Psoas muscle (tissue), 8 donors: ENCODE measurements around the gene RHEX. TPM values are rescaled to one million over a fixed set of nuclear protein-coding genes. Genes with fewer than 3 reads are reported as not detected.
"Not testable (repeated sequence)": the region's sequence is repeated elsewhere in the genome, so short reads cannot be mapped to it uniquely, and the experiment has no call there.

ENCODE experiments used
- ATAC-seq, 4 donors: fragments of 200-7000 bp; cut with Tn5 transposase; one replicate each; pipeline ENCODE4 v1.9.1; 2020; ENCODE audit warnings: moderate library complexity in 3 of 4, mild to moderate bottlenecking in 2 of 4
- DNase-seq, 2 donors: peaks; one replicate each; pipeline ENCODE4 v3.0.0-alpha.2; 2020
- H3K27ac ChIP-seq: fragments of 200-600 bp; one replicate; pipeline ENCODE4 v1.8.0; 2022
- H3K27me3 ChIP-seq, 3 donors: fragments of 200-600 bp in 1 of 3; one replicate each; pipeline versions ENCODE4 v1.6.1 to v1.8.0; 2013 to 2022; ENCODE audit warnings: low read length in 2 of 3, mild to moderate bottlenecking in 2 of 3, moderate library complexity in 1 of 3; ENCODE audit not compliant: insufficient read depth in 3 of 3
- H3K36me3 ChIP-seq, 2 donors: fragments of 200-600 bp in 1 of 2; one replicate each; pipeline versions ENCODE4 v1.6.1 to v1.8.0; 2013 to 2022; ENCODE audit warnings: low read depth in 1 of 2, mild to moderate bottlenecking in 1 of 2, moderate library complexity in 1 of 2; ENCODE audit not compliant: insufficient read depth in 1 of 2
- H3K4me1 ChIP-seq: fragments of 200-600 bp; one replicate; pipeline ENCODE4 v1.8.0; 2022
- H3K4me3 ChIP-seq: fragments of 200-600 bp; one replicate; pipeline ENCODE4 v1.8.0; 2022; ENCODE audit warnings: mild to moderate bottlenecking
- H3K9me3 ChIP-seq: fragments of 200-600 bp; one replicate; pipeline ENCODE4 v1.8.0; 2022
- CTCF ChIP-seq: fragments of 200-600 bp; IDR thresholded peaks from one replicate; pipeline ENCODE4 v1.8.0; 2022; ENCODE audit warnings: antibody characterized with exemption
- WGBS, 3 donors: extraction: QIAGEN DNeasy Blood & Tissue Kit; methylation state at CpG; one replicate each; pipeline versions ENCODE4 v1.1.6 to v1.1.7; 2013; 5-methylcytosine and 5-hydroxymethylcytosine counted together
- intact Hi-C, 2 donors: fragments of 100-400 bp; cut with DNase I; formaldehyde crosslinking; loops; one replicate each; pipeline versions ENCODE4 v1.11.0 to v1.14.2; 2022
- polyA plus RNA-seq, 3 donors: library from polyadenylated mRNA; stranded (reverse); fragments of 200-250 nt; gene quantifications; one replicate each; pipeline ENCODE4 v1.2.3, GENCODE V29; 2013
- total RNA-seq, 4 donors: library from RNA; stranded (reverse); fragmentation: NEBNext Ultra II Directional in 2 of 4; extraction: Animal tissue kit (Norgen Biotek cat#: 25700) in 2 of 4; gene quantifications; one replicate each; pipeline versions ENCODE4 v1.2.1 to v1.2.4, GENCODE V29; 2021 to 2023
- donor health status: healthy with polysubstance abuse.
- donor health status: DM: no; HTN: no; CAD: no; lungs with moderate emphysema.
- donor health status: Bipolar disorder and iron deficiency.
- donor health status: healthy.
- donor health status: DM: yes; HTN: yes; CAD: no.
- donor health status: DM: no; HTN: no; CAD: no.
- donor health status: DM: no; HTN: no; CAD: no.
- donor health status: DM: yes; HTN: yes; CAD: no.

The RHEX gene
- total and polyA plus RNA-seq, 7 donors, result 0.13 to 0.95 (median 0.40) TPM; not detected in 1

DNA sequence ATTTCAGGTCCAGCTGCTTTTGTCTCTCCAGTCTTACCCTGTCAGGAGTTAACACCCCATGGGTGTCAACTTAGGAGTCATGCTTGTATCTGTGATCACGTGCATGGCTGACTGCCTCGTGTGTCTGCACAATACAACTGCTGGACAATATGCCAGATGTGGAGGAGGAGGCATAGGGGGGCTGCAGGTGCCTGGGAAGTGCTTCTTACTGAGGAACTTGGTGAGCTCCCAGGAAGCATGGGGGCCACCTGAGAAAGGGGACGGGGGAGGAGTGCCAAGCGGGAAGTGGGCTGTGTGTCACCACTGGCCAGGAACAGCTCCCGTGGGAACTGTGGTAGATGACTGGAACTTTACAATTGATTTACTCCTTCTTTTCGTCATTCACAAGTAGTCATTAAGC is 9.5 kb downstream of the RHEX start:
- ATAC-seq (no peak), DNase-seq (no peak)
- Histone ChIP-seq H3K36me3 (no peaks in the 10 kb centered on the region), H3K4me1 (no peaks in the 10 kb centered on the region), H3K9me3 (no peaks in the 10 kb centered on the region), H3K4me3 (no peak overlapping the region), H3K27me3 (no peaks in the 10 kb centered on the region), H3K27ac (no peak overlapping the region)
- WGBS, 3 donors, result 58 to 59% (median 58%) methylated on average over 6 of the region's 6 CpGs
- no peak for TF ChIP-seq CTCF
- intact Hi-C loops, result no loop called here

GRCh38 chr1:206064001-206064400 is 11.0 kb downstream of the RHEX start:
- DNase-seq, H3K27me3 ChIP-seq, ATAC-seq, intact Hi-C loops, H3K27ac ChIP-seq, H3K36me3 ChIP-seq, H3K4me1 ChIP-seq, H3K4me3 ChIP-seq, H3K9me3 ChIP-seq: not testable (repeated sequence)
- 90 to 100% (median 95%) methylated on average over 7 to 26 of the region's 35 CpGs for WGBS, 3 donors

DNA sequence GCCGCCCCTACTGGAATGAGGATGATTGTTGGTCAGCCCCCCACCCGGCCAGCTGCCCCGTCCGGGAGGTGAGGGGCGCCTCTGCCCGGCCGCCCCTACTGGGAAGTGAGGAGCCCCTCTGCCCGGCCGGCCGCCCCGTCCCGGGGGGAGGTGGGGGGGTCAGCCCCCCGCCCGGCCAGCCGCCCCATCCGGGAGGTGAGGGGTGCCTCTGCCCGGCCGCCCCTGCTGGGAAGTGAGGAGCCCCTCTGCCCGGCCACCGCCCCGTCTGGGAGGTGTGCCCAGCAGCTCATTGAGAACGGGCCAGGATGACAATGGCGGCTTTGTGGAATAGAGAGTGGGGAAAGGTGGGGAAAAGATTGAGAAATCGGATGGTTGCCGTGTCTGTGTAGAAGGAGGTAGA is 11.5 kb downstream of the RHEX start:
- H3K27ac ChIP-seq, ATAC-seq, H3K9me3 ChIP-seq, H3K27me3 ChIP-seq, H3K4me1 ChIP-seq, intact Hi-C loops, H3K4me3 ChIP-seq, DNase-seq, H3K36me3 ChIP-seq: not testable (repeated sequence)
- 91 to 93% (median 92%) methylated on average over 13 to 20 of the region's 25 CpGs for WGBS, 3 donors

DNA sequence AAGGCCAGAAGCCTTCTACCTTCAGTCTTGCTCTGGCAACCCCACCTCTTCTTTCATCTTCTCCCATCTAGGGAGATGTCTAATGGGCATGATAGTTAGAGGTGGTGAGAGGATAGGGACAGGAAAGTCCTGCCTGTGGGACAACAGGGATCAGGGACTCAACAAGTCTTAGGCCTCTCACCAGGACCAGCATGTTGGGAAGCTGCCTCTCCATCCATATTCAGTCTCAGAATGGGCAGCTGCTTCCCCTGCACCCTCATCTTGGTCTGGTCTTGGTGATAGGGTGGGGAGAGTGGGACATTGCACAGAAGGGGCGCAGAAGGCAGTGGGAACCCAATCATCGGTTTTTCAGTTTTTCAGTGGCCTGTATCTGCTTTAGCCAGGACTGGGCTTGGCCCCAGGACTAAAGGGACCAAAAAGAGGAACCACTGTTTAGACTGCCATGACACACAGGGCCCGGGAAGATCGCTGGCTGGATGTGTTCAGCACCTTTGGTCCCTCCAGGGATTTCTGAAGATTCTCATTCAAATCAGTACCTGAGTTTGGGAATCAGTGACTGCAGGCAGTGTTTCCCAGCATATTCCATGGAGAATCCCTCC is 12.7 kb downstream of the RHEX start:
- H3K9me3 ChIP-seq, result no peaks in the 10 kb centered on the region
- intact Hi-C loops, result no loop called here
- no peak overlapping the region for H3K4me3 ChIP-seq
- H3K36me3 ChIP-seq, result no peaks in the 10 kb centered on the region
- H3K4me1 ChIP-seq, result no peaks in the 10 kb centered on the region
- H3K27ac ChIP-seq, result no peak overlapping the region
- H3K27me3 ChIP-seq, result no peaks in the 10 kb centered on the region
- DNase-seq (no peak), ATAC-seq (no peak)
- no peak for TF ChIP-seq CTCF
- 91 to 93% (median 92%) methylated on average over 4 of the region's 4 CpGs for WGBS, 3 donors

- Histone ChIP-seq H3K4me3 (no peak overlapping the region), H3K9me3 (no peaks in the 10 kb centered on the region), H3K27me3 (no peaks in the 10 kb centered on the region), H3K36me3 (no peaks in the 10 kb centered on the region), H3K4me1 (no peaks in the 10 kb centered on the region), H3K27ac (no peak overlapping the region)
- DNase-seq (no peak), ATAC-seq (no peak)
- TF ChIP-seq CTCF, result no peak
- intact Hi-C loops, result no loop called here
- WGBS, 3 donors, result 64 to 87% (median 81%) methylated on average over 5 to 6 of the region's 6 CpGs
Observed at GRCh38 chr1:206066479-206067171, 13.7 kb downstream of the RHEX start.
